ENCODE measurements around the gene RPL5.

The RPL5 gene

GRCh38 chr1:92820024-92820423 is 11.8 kb upstream of the RPL5 start:
- DNase-seq (ENCODE audit: low read depth) = no peak

- no peak for DNase-seq (ENCODE audit: low read depth)
Measured at GRCh38 chr1:92820551-92820950, 11.3 kb upstream of the RPL5 start.

DNA sequence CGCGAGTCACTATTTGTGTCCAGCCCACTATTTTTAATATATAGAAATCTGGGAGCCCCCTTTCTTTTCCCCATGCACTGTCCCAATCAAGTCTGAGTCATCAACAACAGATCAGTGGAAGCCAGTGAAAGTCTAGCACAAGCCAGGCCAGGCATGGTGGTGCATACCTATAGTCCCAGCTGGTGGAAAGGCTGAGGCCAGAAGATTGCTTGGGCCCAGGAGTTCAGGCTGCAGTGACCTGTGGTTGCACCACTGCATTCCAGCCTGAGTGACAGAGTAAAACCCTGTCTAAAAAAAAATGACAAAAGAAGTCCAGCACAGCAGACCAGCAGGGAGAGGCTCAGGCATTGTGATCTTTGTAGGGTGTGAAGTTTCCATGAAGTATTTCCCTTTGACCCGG is 9.0 kb upstream of the RPL5 start:
- no peak for DNase-seq (ENCODE audit: low read depth)

GRCh38 chr1:92826792-92827191 is 5.0 kb upstream of the RPL5 start:
- DNase-seq (ENCODE audit: low read depth) = no peak

GRCh38 chr1:92831368-92831761 is 475 bp upstream of the RPL5 start:
- DNase-seq (ENCODE audit: low read depth) = no peak

- no peak for DNase-seq (ENCODE audit: low read depth)
Measured at GRCh38 chr1:92832537-92833114, 786 bp downstream of the RPL5 start.

DNA sequence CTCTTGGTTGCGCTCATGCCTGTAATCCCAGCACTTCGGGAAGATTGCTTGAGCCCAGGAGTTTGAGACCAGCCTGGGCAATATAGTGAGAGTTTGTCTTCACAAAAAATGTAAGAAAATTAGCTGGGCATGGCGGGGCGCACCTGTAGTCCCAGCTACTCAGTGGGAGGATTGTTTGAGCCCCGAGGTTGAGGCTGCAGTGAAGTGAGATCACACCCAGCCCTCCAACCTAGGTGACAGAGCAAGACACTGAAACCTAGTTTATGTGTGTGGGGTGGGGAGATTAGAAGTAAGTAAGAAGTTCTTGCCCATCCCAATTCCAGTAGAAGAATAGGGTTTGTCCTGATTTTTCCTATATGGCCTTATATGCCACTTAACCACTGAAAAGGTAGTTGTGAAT is 2.0 kb downstream of the RPL5 start:
- DNase-seq (ENCODE audit: low read depth) = no peak

DNA sequence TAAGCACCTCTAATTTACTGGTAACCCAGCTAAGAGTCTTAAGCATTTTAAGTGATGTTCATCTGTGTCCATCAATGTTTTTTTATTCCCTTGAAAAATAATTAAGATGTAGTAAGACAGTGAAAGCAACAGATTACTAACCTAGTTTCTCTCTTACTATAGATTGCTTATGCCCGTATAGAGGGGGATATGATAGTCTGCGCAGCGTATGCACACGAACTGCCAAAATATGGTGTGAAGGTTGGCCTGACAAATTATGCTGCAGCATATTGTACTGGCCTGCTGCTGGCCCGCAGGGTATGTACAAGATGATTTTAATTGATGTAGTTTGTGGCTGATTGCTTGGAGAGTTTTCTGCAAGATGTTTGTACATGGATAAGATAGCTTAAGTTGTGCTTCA is 2.8 kb downstream of the RPL5 start:
- DNase-seq (ENCODE audit: low read depth) = no peak

- DNase-seq (ENCODE audit: low read depth) = no peak
Measured at GRCh38 chr1:92837062-92837461, 5.2 kb downstream of the RPL5 start.

DNA sequence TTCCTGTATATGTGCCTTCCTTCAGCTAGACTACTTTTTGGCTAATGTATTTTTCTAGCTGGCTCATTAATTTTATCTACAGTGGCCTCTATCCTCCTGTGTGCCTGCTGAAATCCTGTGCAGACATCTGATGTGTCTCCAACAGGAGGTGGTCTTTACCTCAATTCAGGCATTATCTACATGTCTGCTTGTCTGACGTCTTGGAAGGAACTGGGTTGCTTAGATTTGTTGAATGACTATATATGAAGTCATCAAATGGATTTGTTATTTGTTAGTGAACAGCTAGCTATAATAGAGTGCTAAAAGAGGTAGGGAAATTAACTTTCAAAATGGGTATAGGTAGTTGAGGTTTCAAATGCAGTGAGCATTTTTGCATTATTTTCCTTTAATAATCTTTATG is 6.7 kb downstream of the RPL5 start:
- no peak for DNase-seq (ENCODE audit: low read depth)

- no peak for DNase-seq (ENCODE audit: low read depth)
Measured at GRCh38 chr1:92839442-92839841, 7.6 kb downstream of the RPL5 start.

GRCh38 chr1:92840600-92840999 is 8.8 kb downstream of the RPL5 start:
- DNase-seq (ENCODE audit: low read depth) = no peak

DNA sequence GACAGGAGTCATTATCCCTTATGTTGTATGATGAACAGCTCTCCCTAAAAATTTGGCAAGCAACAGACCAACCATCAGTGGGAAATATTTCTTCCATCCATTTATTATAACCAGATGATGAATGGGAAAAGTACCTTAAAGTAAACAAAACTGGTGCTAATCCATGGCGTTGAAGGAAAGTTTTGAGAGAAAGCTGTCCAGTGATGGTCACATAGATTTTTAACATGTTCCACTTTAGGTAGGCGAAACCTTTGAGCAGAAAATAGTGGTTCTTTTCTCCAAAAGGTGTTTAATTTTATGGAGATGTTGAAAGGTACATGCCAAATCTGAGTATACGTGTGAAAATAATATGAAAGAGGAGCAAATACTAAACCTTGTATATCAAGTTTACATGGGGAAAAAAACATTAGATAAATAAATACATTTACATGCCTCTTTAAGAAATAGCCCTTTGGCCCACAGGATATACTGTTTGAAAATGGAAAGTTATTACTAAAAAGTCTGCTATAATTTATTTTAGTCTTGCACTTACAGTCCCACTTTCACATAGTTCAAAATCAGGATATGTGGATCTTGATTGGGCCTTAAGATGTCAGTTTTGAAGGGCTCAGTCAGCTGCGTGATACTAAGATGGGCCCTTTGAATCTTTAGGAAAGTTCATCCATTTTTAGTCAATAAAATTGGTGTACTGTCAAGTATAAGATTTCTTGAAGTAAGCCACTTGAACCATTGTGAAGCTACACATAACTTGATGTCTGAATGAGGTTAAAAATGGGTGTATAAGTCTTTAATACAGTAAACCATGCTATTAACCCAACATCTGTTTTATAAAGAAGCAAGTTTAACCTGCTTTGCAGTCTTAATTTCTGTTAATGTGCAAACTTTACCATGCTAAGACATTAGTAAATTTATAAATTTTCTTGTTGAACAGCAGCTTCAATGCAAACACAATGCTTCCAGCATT is 10.5 kb downstream of the RPL5 start:
- DNase-seq (ENCODE audit: low read depth) = no peak

DNA sequence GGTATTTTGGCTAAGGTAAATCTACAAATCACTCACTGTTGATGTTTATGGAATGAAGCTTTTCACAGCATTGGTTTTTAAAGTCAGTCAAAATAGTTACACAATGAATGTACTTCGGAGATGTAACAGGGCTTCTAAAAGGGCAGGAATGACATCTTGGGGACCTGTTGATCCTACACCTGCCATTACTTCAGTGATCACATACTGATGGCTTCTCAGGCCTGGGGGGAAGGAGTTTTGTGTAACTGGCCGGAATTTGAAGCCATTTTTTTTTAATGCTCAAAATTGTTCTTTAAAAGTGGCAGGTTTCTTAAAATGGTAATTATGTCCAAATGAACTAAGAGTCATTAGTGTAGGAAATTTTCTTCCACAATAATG is 11.2 kb downstream of the RPL5 start:
- no peak for DNase-seq (ENCODE audit: low read depth)

- no peak for DNase-seq (ENCODE audit: low read depth)
Measured at GRCh38 chr1:92843429-92844352, 11.9 kb downstream of the RPL5 start.

DNA sequence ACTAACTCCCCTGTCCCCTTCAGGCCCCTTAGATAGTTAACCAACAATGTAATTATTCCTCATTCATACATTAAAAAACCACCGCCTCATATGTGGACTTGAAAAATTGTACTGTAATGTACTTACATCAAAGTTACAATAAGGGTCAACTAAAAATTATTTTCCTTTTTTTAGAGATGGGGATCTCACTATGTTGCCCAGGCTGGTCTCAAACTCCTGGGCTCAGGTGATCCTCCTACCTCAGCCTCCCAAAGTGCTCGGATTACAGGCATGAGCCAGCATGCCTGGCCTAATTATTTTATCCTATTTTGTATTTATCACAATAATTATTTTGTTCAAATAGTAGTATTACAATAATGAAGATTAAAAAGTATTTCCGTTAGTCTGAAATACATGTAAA is 12.6 kb downstream of the RPL5 start:
- no peak for DNase-seq (ENCODE audit: low read depth)

DNA sequence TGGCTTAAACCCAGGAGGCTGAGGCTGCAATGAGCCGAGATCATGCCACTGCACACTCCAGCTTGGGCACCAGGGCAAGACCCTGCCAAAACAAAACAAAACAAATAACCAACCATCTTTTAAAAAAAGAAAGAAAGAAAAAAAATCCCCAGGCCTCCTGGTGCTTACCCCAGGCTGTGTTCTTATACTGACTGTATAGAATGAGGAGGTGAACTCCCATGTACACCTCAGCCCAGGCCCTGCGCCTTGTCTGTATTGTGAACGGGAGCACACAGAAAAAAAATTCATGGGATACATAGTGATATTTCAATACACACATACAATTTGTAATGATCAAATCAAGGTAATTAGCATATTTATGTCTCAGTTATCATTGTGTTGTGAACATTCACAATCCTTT is 14.1 kb downstream of the RPL5 start:
- DNase-seq (ENCODE audit: low read depth) = no peak

DNA sequence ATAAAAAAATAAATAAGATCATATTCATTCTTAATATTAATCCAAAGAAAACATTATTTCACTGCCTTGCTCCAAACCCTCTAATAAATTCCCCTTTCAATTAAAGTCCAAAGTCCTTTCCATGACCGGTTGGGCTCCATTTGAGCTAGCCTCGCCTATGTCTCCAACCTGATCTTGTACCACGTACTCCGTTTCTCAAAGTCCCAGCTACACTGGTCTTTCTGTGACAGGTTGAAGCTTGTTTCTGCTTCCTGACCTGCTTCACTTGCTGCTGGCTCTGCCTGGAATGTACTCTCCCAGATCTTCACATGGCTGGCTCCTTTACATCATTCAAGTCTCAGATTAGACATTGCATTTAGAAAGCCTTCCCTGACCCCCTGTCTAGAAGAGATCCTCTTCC is 16.4 kb downstream of the RPL5 start:
- DNase-seq (ENCODE audit: low read depth) = no peak

- DNase-seq (ENCODE audit: low read depth) = no peak
Measured at GRCh38 chr1:92850019-92850418, 18.2 kb downstream of the RPL5 start.

- DNase-seq (ENCODE audit: low read depth) = no peak
Measured at GRCh38 chr1:92851729-92852128, 19.9 kb downstream of the RPL5 start.

DNA sequence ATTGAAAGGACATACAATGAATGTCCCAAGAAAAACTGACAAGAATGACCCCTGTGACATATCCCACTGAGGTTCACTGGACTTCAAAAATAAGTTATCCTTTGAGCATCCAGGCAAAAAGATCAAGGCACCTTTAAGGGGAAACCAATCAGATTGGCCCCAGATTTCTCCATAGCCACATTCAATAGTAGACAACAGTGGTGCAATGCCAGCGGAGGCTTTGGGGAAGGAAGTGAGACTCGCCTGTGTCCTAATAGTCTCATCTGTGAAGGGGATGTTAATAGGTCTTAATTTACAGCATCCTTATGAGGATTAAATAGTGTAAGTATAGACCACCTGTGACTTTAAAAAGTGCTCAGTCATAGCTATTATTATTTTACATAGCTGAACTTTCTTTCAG is 21.5 kb downstream of the RPL5 start:
- DNase-seq (ENCODE audit: low read depth) = no peak

DNA sequence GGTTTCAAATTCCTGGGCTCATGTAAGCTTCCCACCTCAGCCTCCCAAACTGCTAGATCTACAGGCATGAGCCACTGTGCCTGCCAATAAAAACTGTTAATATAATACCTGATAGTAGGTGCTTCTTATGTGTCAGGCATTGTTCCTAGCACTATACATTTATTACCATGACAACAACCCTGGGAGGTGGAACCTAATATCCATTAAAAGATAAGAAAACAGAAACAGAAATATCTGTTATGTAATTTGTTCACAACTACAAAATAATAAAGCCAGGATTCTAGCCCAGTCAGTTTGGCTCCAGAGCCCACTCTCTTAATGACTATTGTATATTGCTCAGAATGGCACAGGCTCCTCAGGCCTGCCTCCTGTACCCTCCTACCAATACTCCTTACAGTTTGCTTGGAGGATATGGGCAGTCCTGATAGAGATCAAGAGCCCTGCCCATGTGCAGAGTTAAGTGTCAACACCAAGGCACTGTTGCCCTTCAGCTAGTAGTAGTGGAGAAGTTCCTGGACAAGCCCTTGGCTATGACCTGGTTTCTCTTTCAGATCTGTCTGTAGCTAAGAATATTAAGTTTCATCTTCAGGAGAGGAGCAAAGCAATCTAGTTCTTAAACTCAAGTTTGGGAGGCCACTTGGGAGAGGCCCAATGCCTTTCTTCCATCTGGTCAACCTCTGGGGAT is 22.4 kb downstream of the RPL5 start:
- no peak for DNase-seq (ENCODE audit: low read depth)
